RKO (cell line): ENCODE results near the gene SLC10A3.

Source experiments
- DNase-seq: peaks from one replicate; pipeline ENCODE4 v3.0.0-alpha.2; 2016; ENCODE audit warnings: low spot score

The SLC10A3 gene

DNA sequence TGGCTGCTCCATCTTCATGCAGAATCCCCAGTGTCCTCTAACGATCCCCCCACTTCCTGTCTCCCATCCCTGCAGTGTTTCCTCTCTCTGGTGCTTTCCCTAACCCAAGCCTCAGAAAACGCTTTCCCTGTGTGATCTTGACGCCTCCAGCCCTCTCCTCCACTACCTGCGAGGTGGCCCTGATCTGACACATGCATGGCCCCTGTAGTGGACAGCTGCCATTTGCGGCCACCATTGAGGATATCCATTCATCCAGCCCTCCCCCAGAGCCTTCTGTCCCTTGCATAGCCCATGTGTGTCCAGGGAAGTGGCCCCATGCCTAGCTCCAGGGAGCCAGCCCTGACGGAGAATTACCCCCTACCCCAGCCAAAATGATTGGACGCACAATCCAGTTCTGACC is 7.1 kb downstream of the SLC10A3 start:
- no peak for DNase-seq

DNA sequence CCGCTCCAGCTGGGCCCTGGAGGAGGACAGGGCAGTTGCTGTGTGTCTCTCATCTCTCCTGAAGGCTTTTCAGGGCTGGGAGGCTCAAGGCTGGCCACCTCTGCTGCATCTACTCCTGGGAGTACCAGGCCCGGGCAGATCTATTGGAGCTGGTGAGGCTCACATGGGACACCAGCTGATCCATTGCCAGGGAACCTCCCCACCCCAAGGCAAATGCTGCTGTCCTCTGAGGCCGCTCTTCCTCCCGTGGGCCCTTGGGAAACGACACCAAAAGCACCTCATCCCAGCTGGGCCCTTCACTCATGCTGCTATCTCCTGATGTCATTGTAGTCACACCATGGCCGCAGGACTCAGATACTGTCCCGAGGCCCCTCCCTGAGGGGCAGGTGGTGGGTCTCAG is 7.6 kb downstream of the SLC10A3 start:
- DNase-seq = no peak

DNA sequence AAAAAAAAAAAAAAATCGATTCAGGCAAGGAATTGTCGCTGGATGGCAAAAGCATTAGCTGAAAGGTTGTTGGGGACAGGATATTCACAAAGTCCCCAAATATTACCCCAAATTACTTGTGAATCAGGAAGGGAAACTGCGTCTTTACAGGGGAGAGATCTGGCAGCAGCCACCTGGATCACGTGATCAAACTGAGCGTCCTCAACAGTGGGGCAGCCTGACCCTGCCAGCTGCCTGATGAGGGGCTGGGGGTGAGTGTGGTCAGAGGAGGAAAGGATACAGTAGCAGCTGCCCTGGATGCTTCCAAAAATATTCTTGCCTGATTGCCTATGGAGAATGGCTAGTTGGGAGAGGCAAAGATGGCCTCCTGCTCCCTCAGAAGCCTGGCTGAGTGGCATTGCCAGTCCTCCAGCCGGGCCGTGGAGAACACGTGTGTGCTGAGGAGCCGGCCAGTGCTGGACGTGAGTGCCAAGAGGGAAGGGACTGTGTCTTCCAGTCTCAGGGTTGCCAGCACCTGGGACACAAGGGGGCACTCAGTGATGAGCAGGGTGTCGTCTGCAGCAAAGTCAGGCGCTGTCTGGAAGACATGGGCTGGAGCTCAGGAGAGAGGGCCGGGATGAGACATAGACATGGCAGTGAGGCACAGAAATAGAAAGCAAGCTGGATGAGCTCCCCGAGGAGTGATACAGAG is 8.4 kb downstream of the SLC10A3 start:
- DNase-seq = no peak

DNA sequence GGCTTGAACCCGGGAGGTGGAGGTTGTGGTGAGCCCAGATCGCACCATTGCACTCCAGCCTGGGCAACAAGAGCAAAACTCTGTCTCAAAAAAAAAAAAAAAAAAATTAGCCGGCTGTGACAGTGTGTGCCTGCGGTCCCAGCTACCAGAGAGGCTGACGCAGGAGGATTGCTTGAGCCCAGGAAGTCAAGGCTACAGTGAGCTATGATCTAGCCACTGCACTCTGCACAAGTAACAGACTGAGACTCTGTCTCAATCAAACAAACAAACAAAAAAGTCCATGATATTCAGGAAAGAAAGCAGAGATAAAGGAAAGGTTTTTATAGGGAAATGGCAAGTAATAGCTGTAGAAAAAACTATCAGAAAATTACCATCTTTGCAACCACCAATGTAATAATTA is 9.2 kb downstream of the SLC10A3 start:
- no peak for DNase-seq

DNA sequence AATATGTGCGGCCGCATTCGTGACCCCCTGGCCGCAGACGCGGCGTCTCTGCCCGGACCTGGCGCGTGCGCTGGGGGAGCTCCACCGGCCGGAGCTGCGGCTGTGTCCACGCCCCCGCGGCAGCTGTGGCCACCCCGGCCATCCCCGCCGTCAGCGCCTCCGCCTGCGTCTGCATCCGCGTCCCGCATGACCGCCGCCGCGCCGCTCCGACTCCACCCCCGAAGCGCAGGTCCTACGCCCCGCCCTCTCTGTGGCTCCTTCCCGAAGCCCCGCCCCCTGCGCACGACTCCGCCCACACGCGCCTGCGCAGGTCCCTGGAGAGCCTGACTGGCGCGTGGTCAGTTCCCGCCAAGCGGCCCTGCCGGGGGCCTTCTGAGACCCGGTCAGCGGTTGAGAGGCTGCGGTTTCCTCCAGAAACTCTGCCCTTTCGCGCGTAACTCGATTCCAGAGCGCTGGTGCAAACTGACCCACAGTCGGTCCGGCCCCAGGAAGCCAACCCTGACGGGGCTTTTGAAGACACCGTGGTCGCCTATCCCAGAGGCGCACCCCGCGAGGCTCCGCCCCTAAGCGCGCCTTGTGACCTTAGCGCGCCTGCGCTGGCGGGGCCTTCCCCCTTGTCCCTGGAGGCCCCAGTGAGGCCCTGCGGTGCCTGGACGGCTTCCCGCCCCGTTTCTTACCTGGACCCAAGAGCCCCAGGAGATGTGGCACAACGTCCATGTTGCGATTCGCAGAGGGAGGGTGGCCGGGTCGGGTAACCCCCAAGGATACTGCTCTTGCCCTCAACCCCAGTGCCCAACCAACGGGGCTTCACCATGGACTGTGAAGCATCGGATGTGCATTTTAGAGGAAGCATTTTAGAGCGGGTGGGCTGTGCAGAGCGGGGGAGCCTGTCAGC is 11.5 kb downstream of the SLC10A3 start, which contains the start of gene LAGE3:
TSS of gene LAGE3 (minus strand) at position 554 of the 895 bp plus-strand sequence. CDS start at position 188, 366 bp downstream.
- DNase-seq = peak; percentile 85

DNA sequence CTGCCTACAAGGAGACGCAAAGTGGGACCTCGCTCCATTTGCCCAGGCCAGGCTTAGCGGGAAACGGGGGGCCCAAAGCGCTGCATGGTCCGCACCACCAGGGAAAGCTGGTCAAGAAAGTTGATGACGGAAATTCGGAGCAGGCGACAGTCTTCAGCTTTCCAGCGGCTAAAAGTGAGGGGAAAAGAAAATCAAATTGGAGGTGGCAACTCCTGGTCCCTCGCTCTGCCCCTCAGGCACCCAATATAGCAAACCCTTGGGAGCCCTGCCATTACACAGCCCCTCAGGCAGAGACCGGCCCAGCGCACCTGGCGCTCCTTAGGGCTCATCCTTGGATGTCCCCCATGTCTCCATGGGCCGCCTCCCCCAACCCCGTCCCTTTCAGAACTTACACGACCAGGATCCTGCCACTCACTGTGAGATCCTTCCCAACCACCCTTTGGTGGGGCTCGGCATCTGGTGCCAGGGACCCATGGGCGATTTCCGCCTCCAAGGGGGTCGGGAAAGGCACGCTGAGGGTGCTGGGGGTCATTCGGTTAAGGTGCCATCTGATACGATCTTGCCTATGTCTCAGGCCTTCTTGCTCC is 12.4 kb downstream of the SLC10A3 start:
- DNase-seq = no peak

DNA sequence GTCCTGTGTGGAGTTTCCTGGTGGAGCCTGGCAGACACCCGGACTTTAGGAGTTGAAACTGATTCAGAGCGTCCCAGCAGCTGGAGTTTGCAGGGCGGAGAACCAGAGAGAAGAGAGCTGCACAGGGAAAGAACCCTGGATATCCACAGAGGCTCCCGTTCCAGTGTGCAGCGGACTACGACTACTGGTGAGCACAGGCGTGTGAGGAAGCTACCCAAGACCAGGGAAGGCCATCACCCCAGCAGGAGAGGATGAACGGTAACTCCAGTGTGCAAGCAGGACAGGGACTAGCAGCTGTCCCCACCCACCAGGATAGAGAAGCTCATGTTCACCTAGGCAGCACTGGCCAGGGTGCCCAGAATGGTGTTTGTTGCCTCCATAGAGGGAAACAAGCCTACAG is 13.6 kb downstream of the SLC10A3 start:
- no peak for DNase-seq

DNA sequence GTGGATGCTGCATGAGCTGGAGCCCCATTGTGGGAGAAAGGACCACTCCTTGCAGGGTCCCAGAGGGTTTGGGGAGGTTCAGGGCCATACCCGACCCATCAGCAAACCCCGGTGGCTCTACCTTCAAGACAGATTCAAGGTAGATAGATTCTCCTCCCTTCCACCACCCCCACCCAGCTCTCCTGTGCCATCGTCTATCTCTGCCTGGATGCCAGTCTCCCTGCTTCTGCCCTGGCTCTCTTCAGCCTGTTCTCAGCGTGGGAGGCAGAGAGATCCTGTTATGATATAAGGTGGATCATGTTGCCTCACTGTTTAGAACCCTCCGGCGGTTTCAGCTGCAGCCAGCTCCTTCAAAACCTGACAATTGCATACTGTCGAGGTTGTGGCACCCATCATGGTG is 16.7 kb downstream of the SLC10A3 start:
- no peak for DNase-seq

DNA sequence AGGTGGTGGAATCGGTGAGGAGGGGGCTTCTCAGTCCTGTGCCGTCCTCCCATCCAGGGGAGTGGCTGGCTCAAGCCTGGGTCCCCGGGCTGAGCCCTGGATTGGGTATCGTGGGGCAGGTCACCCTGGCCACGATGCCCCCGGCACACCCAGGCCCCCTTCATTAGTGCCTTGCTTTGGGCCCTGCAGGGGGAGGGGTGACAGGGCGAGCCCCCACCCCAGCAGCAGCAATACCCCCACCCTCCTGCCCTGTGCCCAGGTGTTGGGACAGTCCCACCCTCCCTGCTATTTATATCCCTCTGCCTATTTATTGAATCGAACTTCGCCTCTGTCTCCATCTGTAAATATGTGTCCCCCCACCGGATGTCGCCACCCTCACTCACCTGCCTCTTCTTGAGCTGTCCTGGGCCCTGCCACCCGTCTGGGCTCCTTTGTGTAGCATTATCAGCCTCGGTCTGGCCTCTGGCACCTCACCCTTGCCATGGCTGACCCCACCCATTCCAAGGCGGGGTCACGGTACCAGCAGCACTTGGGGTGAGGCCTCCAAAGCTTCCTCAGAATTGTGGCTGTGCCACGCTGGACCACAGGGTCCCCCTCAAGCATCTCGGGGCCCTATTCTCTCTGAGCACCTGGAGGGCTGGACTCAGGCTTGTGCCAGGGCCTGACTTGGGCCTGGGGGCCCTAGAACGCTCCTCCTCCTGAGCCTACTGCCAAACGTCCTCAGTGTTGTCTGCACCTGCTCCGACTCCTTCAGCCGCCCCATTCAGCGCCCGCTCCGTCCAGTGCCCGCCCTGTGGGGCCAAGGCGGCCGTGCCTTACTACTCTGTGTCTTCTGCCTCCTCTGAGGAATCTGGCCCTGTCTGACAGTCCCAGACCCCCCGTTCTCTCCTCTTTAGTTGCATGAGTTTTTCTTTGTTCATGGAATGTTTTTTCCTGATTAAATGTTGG is 17.5 kb downstream of the SLC10A3 start:
- no peak for DNase-seq

DNA sequence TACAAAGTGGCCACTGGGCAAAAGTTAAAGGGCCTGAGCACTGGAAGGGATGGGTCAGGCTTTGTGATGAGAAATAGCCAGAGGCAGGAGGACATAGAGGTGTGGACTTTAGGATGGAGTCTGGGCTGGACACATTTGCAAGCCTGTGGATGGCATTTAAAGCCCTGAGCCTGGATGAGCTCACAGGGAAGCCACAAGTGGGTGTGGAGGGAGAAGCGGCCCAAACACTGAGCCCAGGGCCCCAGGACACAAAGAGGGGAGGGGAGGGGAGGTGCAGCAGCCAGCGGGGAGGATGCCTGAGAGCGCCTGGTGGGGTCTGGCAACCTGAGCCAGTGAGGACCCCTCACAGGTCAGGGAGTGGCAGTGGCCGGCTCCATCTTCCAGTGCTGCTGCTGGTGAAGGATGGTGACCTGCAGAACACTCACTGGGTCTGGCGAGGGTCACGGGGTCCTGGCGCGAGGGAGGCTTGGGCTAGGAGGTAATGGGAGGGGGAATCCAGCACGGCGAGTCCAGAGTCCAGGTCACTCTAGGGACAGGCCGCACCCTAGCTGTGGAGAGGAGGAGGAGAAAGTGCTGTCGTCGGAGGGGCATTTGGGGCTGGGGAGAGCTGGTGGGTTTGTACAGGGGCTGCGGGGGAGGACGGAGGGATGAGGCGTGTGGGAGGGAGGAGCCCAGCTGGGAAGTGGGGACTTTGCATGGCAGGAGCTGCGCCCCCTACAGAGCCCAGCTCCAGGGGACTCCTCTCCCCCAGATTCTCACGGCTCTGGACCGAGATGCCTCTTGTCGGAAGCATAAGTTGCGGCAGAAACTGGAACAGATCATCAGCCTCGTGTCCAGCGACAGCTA is 18.4 kb downstream of the SLC10A3 start:
- no peak for DNase-seq

DNA sequence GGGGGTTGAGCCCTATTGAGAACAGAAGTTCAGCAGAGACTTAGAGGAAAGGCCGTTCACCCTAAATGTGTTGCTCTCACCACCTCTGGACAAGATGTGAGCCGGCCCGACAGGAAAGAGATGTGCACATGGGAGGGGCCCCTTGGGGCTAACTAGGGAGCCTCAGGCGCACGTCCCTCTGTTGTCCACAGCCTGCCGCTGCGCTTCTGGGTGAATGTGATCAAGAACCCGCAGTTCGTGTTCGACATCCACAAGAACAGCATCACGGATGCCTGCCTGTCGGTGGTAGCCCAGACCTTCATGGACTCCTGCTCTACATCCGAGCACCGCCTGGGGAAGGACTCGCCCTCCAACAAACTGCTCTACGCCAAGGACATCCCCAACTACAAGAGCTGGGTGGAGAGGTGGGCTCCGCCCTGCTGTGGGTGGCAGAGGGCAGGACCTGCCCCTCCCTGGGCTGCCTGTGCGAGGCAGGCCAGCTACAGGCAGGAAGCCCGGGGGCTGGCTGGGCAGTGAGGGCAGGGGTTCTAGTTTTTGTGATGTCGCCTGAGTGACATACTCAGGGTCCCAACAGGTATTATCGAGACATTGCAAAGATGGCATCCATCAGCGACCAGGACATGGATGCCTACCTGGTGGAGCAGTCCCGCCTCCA is 19.4 kb downstream of the SLC10A3 start:
- DNase-seq = no peak

DNA sequence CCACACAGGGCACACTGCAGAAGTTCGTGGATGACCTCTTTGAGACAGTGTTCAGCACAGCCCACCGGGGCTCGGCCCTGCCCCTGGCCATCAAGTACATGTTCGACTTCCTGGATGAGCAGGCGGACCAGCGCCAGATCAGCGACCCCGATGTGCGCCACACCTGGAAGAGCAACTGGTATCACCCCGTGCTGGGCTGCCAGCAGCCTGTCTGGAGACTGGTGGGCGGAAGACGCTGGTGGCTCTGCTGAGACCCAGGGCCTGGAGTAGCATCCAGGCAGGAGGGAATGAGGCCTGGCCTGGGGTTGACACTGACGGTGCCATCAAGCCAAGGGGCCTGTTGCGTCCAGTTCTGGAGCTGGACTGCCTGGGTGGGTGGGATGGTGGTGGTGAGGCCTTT is 20.0 kb downstream of the SLC10A3 start:
- DNase-seq = no peak

DNA sequence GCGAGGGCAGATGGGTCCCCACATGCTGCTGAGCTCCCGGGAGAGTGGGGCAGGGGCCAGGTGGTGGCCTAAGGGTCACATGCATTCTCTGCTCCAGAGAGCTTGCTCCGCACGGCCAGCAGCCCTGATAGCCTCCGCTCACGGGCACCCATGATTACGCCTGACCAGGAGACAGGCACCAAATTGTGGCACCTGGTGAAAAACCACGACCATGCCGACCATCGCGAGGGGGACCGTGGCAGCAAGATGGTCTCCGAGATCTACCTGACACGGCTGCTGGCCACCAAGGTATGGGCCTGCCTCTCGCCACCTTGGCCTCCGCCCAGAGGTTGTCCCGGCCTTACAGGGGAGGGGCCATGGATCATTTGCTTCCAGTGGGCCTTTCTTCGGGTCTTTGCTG is 20.5 kb downstream of the SLC10A3 start:
- DNase-seq = no peak

DNA sequence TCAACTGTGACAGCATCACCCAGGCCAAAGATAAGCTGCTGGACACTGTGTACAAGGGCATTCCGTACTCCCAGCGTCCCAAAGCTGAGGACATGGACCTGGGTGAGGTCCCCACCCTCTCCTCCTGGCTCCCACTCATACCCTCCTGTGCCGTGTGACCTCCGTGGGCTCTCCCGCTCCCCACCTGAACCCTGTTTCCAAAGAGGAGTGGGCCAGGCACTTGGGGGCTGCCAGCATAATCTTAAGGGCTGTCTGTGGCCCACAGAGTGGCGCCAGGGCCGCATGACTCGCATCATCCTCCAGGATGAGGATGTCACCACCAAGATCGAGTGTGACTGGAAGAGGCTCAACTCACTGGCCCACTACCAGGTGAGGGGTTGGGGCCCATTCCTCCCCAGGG is 21.3 kb downstream of the SLC10A3 start:
- no peak for DNase-seq

DNA sequence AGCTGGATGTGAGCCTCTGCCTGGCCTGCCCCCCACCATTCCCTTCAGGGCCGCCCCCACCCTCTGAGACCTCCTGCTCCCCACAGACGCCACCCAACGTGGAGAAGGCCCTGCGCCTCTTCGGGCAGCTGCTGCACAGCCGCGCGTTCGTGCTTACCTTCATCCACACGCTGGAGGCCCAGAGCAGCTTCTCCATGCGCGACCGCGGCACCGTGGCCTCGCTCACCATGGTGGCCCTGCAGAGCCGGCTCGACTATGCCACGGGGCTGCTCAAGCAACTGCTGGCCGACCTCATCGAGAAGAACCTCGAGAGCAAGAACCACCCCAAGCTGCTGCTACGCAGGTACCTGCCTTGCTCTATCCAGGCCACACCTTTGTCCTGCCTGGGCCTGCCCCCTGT is 22.2 kb downstream of the SLC10A3 start:
- DNase-seq = no peak

DNA sequence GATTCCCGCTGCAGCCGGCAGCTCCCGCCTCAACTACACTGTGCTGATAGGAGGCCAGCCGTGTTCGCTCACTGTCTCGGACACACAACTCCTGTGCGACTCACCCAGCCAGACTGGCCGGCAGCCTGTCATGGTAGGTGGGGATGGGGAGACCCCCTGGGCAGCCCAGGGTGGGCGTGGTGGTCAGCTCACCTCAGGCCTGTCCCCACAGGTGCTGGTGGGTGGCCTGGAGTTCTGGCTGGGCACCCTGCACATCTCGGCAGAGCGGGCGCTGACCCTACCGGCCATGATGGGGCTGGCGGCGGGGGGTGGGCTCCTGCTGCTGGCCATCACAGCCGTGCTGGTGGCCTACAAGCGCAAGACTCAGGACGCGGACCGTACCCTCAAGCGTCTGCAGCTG is 22.9 kb downstream of the SLC10A3 start:
- DNase-seq = no peak

DNA sequence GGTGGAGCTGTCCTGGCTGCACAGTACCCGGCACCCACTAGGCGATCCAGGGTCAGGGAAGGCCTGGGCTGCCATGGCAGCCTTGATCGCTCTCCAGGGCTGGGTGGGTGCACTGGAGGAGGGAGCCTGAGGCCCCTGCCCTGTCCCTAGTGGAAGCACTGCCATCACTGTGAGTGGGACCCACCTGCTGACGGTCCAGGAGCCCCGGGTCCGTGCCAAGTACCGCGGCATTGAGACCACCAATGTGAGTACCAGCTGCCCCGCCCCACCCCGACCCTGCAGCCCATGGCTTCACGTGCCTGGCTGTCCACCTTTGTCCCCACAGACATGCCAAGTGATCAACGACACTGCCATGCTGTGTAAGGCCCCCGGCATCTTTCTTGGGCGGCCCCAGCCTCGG is 23.5 kb downstream of the SLC10A3 start:
- no peak for DNase-seq

DNA sequence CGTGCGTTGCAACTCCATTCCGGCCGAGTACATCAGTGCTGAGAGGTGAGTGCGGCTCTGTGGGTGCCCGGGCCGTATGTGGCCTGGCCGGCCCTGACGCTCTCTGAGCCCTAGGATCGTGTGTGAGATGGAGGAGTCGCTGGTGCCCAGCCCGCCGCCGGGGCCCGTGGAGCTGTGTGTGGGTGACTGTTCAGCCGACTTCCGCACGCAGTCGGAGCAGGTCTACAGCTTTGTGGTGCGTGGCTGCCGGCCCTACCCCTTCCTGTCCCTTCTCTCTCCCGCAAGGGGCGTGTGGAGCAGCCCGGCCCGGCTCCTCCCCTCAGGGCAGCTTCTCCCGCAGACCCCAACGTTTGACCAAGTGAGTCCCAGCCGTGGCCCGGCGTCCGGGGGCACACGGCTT is 24.4 kb downstream of the SLC10A3 start:
- no peak for DNase-seq

DNA sequence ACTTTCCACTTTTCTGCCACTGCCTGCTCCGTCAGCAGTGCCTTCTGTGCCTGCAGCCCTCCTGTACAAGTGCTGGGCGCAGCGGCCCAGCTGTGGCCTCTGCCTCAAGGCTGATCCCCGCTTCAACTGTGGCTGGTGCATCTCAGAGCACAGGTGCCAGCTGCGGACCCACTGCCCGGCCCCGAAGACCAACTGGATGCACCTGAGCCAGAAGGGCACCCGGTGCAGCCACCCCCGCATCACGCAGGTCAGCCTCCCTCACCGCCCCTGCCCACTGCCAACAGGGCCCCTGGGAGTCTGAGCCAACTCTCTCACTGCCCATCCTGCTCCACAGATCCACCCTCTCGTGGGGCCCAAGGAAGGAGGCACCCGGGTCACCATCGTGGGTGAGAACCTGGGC is 24.8 kb downstream of the SLC10A3 start:
- no peak for DNase-seq

DNA sequence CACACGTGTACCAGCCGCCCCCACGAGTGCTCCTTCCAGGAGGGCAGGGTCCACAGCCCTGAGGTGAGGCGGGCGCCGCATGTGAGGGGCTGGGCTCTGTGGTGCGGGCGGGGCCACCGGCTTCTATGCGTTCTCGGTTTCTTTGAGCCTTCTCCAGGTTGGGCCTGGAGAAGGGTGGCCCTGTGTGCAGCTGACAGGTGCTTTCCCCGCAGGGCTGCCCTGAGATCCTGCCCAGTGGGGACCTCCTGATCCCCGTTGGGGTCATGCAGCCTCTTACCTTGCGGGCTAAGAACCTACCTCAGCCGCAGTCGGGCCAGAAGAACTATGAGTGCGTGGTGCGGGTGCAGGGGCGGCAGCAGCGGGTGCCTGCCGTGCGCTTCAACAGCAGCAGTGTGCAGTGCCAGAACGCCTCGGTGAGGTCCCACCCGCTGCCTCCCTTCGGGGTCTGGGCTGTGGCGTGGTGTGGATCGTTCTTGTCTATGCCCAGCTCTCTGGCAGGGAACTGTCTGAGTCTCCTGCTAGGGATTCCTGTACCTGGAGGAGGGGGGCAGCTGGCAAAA is 25.5 kb downstream of the SLC10A3 start:
- DNase-seq = no peak
